Right lobe of liver (tissue), 6 donors: ENCODE data around the gene KCNJ12. TPM values are rescaled to one million over a fixed set of nuclear protein-coding genes. Genes with fewer than 3 reads are reported as not detected.

ENCODE experiments used
- ATAC-seq, 4 donors: fragments of 200-7000 bp; cut with Tn5 transposase; one replicate each; pipeline ENCODE4 v1.9.1; 2020; ENCODE audit warnings: mild to moderate bottlenecking in 4 of 4, moderate library complexity in 4 of 4
- DNase-seq, 3 donors: peaks; one replicate each; pipeline ENCODE4 v3.0.0-alpha.2; 2020
- H3K27ac ChIP-seq, 3 donors: fragments of 200-600 bp; one replicate each; pipeline ENCODE4 v1.8.0; 2022
- H3K27me3 ChIP-seq, 2 donors: fragments of 200-600 bp; one replicate each; pipeline ENCODE4 v1.8.0; 2022
- H3K36me3 ChIP-seq, 4 donors: fragments of 200-600 bp; sonication (generic) in 1 of 4; one replicate each; pipeline versions ENCODE4 v1.5.1 to v1.8.0; 2017 to 2022; ENCODE audit warnings: control low read depth in 1 of 4
- H3K4me1 ChIP-seq, 4 donors: fragments of 200-600 bp; sonication (generic) in 1 of 4; one replicate each; pipeline versions ENCODE4 v1.5.1 to v1.8.0; 2017 to 2022; ENCODE audit warnings: control low read depth in 1 of 4
- H3K4me3 ChIP-seq, 3 donors: fragments of 200-600 bp; one replicate each; pipeline ENCODE4 v1.8.0; 2022
- H3K9me3 ChIP-seq, 4 donors: fragments of 200-600 bp; sonication (generic) in 1 of 4; one replicate each; pipeline versions ENCODE4 v1.5.1 to v1.8.0; 2017 to 2022; ENCODE audit warnings: control low read depth in 1 of 4
- CTCF ChIP-seq, 4 donors: fragments of 200-600 bp in 3 of 4; fragments of 450-650 bp in 1 of 4; IDR thresholded peaks; one replicate each; pipeline versions ENCODE4 v1.5.1 to v1.8.0; 2016 to 2022; ENCODE audit warnings: antibody characterized with exemption in 4 of 4, mild to moderate bottlenecking in 2 of 4
- POLR2A ChIP-seq: fragments of 450-650 bp; IDR thresholded peaks from one replicate; pipeline ENCODE4 v1.6.1; 2017; ENCODE audit warnings: antibody characterized with exemption, mild to moderate bottlenecking
- WGBS: methylation state at CpG from one replicate; pipeline ENCODE4 v1.1.6; 2018; ENCODE audit warnings: low coverage, low lambda C conversion rate; ENCODE audit not compliant: insufficient coverage; ENCODE audit errors: missing lambda C conversion rate; 5-methylcytosine and 5-hydroxymethylcytosine counted together
- intact Hi-C, 2 donors: fragments of 100-400 bp; cut with DNase I; formaldehyde crosslinking; loops; one replicate each; pipeline versions ENCODE4 v1.11.2 to v1.14.1; 2022
- total RNA-seq, 6 experiments: library from RNA; depleted of rRNA in 2 of 6; stranded (reverse); fragments of >200 nt in 2 of 6; fragmentation: NEBNext Ultra II Directional in 3 of 6; extraction: Animal tissue kit (Norgen Biotek cat#: 25700) in 3 of 6; gene quantifications; one replicate each; pipeline versions ENCODE4 v1.1.0 to v1.2.4, GENCODE V29; 2016 to 2023
- donor health status: DM: no; HTN: yes; CAD: no.
- donor health status: DM: no; HTN: no; CAD: no.
- donor health status: DM: no; HTN: no; CAD: no.
- donor health status: DM: no; HTN: yes; CAD: no.
- donor health status: DM: no; HTN: yes; CAD: no.

KCNJ12 gene
- total RNA-seq, 6 experiments from 2014 or later, result 0.07 to 2.2 (median 0.23) TPM

GRCh38 chr17:21372256-21372954 lies 3.8 kb upstream of the KCNJ12 start:
- intact Hi-C loops, result no loop called here
- Histone ChIP-seq H3K4me1 (peaks cover 0 to 6% (median 0%) of the 10 kb centered on the region in 4 donors), H3K27ac (no peak overlapping the region), H3K36me3 (no peaks in the 10 kb centered on the region), H3K27me3 (no peaks in the 10 kb centered on the region), H3K4me3 (no peak overlapping the region), H3K9me3 (no peaks in the 10 kb centered on the region)
- WGBS, result 79% methylated on average over 9 of the region's 16 CpGs
- no peak for DNase-seq
- ATAC-seq, result no peak
- TF ChIP-seq POLR2A, result no peak
- TF ChIP-seq CTCF (IDR thresholded peaks at IDR 0.05), result no peak

- ATAC-seq (no peak), DNase-seq (no peak)
- no peak for TF ChIP-seq POLR2A
- no peak for TF ChIP-seq CTCF (IDR thresholded peaks at IDR 0.05)
- Histone ChIP-seq H3K27ac (no peak overlapping the region), H3K4me3 (no peak overlapping the region), H3K36me3 (no peaks in the 10 kb centered on the region), H3K9me3 (no peaks in the 10 kb centered on the region), H3K27me3 (peaks cover 0 to 4% of the 10 kb centered on the region in 2 donors), H3K4me1 (peaks cover 0 to 10% (median 0%) of the 10 kb centered on the region in 4 donors)
- intact Hi-C loops, result no loop called here
- 56% methylated on average over 1 of the region's 12 CpGs for WGBS
These were observed 3.1 kb upstream of the KCNJ12 start for GRCh38 chr17:21373036-21373435.

- ATAC-seq (no peak), DNase-seq (no peak)
- Histone ChIP-seq H3K27me3 (peaks cover 0 to 10% of the 10 kb centered on the region in 2 donors), H3K9me3 (no peaks in the 10 kb centered on the region), H3K4me1 (peaks cover 0 to 11% (median 0%) of the 10 kb centered on the region in 4 donors), H3K4me3 (no peak overlapping the region), H3K27ac (no peak overlapping the region), H3K36me3 (no peaks in the 10 kb centered on the region)
- no peak for TF ChIP-seq CTCF (IDR thresholded peaks at IDR 0.05)
- no peak for TF ChIP-seq POLR2A
- intact Hi-C loops, result no loop called here
- 65% methylated on average over 10 of the region's 17 CpGs for WGBS
These were observed 2.3 kb upstream of the KCNJ12 start for GRCh38 chr17:21373696-21374440.

GRCh38 chr17:21374441-21375161 lies 1.6 kb upstream of the KCNJ12 start:
- intact Hi-C loops, result no loop called here
- no peak for DNase-seq
- H3K27ac ChIP-seq, result no peak overlapping the region
- peaks cover 0 to 11% (median 0%) of the 10 kb centered on the region in 4 donors for H3K4me1 ChIP-seq
- H3K9me3 ChIP-seq, result no peaks in the 10 kb centered on the region
- no peak overlapping the region for H3K4me3 ChIP-seq
- H3K27me3 ChIP-seq, result peaks cover 0 to 10% of the 10 kb centered on the region in 2 donors
- no peak for ATAC-seq
- 67% methylated on average over 1 of the region's 8 CpGs for WGBS
- TF ChIP-seq CTCF (IDR thresholded peaks at IDR 0.05) (no peak), POLR2A (no peak)
- no peaks in the 10 kb centered on the region for H3K36me3 ChIP-seq
